ENCODE measurements around the gene PLCG2.
"Not testable (repeated sequence)": the region's sequence is repeated elsewhere in the genome, so short reads cannot be mapped to it uniquely, and the experiment has no call there.

PLCG2 gene

GRCh38 chr16:81938326-81939163, 159.5 kb downstream of the PLCG2 start:
- DNase-seq (ENCODE audit: low read depth in 2 of 2) = no peak

DNA sequence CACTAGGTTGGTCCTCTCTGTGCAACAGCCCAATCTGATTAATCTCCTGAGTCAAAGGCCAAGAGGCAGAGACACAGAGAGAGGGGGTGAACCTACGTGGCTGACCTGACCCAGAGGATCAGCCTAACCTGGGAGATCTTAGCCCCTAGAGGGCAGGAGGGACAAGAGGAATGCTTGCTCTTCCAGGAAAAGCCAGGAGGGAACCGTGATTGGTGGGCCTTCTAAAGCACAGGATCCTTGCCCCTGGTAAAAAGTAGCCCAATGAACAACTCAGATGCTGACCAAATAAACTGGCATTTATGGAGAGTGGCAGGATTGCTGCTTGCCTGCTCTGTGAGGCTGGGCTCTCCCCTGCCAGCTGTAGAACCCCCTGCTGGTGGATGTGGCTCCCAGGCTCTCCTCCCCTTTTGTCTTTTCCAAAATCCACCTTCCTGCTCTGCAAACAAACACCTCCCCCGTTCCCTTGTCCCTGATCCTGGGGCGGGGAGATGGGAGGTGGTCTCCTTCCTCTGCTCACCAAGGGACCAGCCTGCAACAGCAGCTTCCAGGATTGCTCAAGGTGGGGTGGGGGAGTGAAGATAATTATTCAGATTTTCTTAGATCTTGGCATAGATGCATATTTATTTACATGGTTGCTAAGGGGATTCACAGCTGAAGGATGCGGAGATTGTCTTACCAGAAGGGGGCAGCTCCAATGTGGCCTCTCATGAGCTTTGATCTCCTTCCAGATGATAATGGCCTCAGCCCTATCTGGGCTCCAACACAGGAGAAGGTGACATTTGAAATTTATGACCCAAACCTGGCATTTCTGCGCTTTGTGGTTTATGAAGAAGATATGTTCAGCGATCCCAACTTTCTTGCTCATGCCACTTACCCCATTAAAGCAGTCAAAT, 160.3 kb downstream of the PLCG2 start:
- DNase-seq (ENCODE audit: low read depth in 2 of 2) = no peak

DNA sequence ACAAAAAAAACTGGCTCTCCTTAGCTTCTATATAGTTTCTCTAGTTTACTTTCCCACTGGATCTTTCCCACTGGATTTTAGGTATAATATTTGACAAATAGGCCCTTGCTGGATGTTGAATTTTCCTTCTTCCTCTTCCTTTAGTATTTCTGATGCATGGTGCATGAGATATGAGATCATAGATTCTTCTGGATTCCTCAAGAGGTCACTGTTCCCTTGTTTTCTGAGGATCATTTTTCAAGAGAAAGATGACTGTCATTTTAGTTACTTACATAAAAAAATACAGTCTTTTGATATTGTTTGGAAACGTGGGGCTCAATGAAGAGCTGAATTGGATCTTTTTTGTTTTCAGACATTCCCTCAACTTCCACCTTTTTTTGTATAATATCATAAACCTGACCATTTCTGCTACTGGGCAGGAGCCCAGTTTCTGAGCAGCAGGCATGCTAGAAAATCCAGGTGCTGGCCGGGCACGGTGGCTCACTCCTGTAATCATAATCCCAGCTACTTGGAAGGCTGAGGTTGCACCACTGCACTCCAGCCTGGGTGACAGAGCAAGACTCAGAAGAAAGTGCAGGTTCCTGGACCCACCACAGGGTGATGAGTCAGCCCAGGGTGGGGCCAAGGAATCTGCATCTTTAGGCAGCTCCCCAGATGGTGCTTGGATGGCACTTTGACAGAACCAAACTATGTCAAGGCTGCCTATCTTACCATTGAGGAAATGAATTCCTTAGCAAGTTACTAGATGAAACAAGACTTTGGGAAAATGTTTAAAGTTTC, 161.9 kb downstream of the PLCG2 start:
- DNase-seq (ENCODE audit: low read depth in 2 of 2) = no peak

GRCh38 chr16:81942007-81942601, 163.0 kb downstream of the PLCG2 start:
- no peak for DNase-seq (ENCODE audit: low read depth in 2 of 2)

- DNase-seq (ENCODE audit: low read depth in 2 of 2) = no peak
Measured at GRCh38 chr16:81945665-81946064, 166.6 kb downstream of the PLCG2 start.

GRCh38 chr16:81946206-81946605, 167.1 kb downstream of the PLCG2 start:
- DNase-seq (ENCODE audit: low read depth in 2 of 2) = no peak

GRCh38 chr16:81951564-81951963, 172.5 kb downstream of the PLCG2 start:
- no peak for DNase-seq (ENCODE audit: low read depth in 2 of 2)

DNA sequence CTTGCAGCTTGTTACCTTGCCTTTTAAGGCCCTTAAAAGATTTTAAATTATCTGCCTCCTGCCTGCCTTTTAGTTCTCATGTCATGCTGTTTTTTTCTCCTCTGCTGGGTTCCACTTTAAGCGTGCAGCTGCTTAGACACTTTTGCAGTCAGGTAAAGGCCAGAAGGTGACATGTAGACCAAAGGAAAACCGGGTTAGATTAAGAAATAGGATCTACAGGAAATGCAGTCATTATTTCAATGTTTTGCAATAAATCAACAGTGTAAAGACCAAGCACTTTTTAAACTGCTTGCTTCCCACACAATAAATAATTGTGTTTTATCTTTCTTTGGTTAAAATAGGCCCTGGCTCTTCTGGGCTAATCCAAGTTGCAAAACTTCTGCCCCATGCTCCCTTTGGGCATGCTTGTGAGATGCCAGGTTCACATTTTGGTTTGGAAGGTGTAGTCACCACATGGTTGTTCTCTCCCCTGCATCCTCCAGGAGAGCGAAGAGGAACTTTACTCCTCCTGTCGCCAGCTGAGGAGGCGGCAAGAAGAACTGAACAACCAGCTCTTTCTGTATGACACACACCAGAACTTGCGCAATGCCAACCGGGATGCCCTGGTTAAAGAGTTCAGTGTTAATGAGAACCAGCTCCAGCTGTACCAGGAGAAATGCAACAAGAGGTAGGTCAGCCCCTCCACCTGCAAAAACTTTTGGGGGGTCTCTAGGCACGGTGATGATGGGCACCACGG, 177.3 kb downstream of the PLCG2 start:
- no peak for DNase-seq (ENCODE audit: low read depth in 2 of 2)

DNA sequence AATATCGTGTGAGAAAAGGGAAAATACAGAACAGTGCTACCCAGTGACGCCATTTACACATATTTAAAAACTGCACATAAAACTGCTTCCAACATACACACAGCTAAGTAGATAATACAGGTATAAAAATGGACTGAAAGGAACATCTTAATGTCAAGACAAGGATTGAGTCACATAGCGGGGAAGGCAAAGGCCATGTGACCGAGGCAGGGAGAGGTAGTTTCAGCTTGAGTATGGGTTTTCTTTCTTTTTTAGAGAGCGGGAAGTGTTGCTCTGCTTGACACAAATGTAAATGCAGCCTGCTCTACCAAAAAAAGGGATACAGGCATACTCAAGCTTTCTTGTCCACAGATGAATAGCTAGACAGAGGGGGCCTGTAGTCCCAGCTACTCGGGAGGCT, 185.7 kb downstream of the PLCG2 start:
- DNase-seq (ENCODE audit: low read depth in 2 of 2) = no peak

- no peak for DNase-seq (ENCODE audit: low read depth in 2 of 2)
Measured at GRCh38 chr16:81967358-81967757, 188.3 kb downstream of the PLCG2 start.

- DNase-seq (ENCODE audit: low read depth in 2 of 2) = no peak
Measured at GRCh38 chr16:81971853-81972252, 192.8 kb downstream of the PLCG2 start.

DNA sequence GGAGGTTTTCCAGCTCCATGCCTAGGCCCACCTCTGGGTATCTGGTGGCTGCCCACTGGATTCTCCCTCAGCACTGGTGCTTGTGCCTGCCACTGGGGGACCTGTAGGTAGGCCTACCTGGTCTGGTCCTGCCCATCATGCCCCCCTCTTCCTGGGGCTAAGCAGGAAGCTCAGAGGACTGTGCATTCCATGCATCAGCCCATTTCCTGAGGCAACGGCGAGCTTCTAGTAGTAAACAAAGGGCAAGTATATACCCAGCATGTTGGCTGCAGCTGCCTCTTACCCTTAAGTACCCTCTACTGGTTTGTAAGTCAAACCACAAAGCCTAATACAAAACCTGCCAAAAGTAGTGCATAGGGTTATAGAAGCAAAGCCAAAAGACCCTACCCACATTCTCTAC, 194.6 kb downstream of the PLCG2 start:
- DNase-seq (ENCODE audit: low read depth in 2 of 2) = no peak

- no peak for DNase-seq (ENCODE audit: low read depth in 2 of 2)
Measured at GRCh38 chr16:81975637-81976036, 196.5 kb downstream of the PLCG2 start.

DNA sequence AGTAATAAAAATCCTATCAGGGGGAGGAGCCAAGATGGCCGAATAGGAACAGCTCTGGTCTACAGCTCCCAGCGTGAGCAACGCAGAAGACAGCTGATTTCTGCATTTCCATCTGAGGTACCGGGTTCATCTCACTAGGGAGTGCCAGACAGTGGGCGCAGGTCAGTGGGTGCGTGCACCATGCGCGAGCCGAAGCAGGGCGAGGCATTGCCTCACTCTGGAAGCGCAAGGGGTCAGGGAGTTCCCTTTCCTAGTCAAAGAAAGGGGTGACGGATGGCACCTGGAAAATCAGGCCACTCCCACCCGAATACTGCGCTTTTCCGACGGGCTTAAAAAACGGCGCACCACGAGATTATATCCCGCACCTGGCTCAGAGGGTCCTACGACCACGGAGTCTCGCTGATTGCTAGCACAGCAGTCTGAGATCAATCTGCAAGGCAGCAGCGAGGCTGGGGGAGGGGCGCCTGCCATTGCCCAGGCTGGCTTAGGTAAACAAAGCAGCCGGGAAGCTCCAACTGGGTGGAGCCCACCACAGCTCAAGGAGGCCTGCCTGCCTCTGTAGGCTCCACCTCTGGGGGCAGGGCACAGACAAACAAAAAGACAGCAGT, 198.3 kb downstream of the PLCG2 start:
- DNase-seq (ENCODE audit: low read depth in 2 of 2) = not testable (repeated sequence)

DNA sequence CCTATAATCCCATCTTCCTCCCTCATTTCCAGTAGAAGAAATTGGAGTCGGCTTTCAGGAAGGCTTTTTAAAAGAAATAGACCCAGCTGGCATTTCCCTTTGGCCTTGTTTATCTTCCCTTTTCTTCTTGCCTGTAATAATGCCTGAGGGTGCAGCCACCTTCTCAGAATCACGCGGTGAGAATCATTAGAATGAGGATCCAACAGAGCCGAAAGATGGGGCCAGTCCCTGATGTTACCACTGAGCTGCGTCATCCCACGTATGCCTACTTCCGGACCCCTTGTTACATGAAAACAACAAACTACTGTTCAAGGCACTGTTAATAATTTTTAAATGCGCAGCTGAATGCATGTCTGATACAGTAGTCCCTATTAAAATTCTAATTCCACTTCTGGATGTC, 208.0 kb downstream of the PLCG2 start:
- no peak for DNase-seq (ENCODE audit: low read depth in 2 of 2)

DNA sequence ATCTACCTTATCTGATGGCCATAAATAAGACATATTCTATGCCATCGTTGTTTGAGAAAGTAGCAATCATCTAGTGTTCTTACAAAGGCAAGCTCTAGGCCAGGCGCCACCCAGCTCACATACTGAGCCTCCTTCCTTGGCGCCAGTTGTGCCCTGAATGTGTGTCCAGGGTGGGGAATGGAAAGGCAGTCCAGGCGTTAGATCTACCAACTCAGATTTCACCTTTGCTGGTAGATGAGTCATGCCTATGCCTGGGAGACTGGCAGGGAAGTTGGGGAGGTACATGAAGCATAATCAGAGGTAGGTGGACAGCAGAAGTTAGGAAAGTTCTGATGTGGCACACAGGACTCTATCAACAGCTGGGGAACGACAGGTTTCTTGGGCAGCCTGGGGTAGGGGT, 208.6 kb downstream of the PLCG2 start:
- DNase-seq (ENCODE audit: low read depth in 2 of 2) = no peak

- DNase-seq (ENCODE audit: low read depth in 2 of 2) = no peak
Measured at GRCh38 chr16:81992859-81993258, 213.8 kb downstream of the PLCG2 start.

DNA sequence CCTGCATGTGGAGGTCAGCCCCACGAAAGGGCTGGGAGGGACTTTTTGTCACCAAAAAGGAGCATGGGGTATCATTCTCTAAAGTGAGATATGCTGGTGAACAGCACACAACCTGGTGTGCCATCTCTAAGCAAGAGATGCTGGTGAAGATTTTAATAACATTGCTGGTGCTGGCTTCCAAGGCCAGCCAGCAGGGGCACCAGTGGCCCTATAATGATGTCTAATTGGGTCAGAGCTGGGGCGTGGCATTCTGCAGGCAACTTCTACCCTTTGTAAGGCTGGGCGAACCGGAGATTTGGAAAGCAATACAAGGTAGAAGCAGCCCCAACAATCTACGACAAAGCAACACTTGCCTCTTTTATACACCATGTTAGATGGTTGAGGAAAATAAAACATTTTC, 215.4 kb downstream of the PLCG2 start:
- no peak for DNase-seq (ENCODE audit: low read depth in 2 of 2)

- no peak for DNase-seq (ENCODE audit: low read depth in 2 of 2)
Measured at GRCh38 chr16:81995651-81996050, 216.6 kb downstream of the PLCG2 start.

DNA sequence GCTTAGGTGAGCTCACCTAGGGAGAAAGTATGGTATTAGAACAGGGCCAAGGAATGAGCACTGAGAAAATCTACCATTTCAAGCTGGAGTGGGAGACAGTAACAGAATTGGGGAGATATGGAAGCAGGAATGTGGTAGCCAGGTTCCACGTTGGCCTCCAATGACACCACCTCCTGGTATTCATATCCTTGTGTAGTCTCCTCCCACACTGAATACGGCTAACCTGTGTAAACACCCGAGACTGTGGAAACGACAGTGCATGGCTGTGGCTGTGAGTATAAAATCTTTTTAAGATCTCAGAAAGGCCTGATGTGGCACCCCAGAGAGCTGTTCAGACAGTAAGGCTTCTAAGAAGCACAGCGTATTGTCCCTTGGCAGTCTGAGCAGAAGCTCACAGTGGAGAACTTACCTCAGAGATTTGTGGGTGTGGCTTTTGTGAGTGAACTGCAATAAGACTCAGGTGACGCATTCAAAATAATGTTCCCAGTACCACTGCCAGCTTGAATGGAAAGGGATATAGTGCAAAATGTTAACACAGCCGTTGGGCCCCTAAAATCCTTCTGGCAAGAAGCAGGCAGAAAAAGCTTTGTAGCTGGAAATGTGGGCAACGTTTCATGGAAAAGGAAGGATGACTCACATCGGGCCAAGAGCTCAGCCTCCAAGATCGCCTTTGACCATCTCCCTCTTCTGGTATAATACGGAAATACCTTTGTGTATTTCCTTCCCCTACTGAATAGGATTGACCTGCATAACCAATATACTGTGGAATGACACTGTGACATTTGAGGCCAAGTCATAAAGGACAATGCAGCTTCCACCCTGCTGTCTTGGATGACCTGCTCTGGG, 217.8 kb downstream of the PLCG2 start:
- no peak for DNase-seq (ENCODE audit: low read depth in 2 of 2)
